SK-N-MC (cell line): Measurements from ENCODE around the gene GBE1.

Experiments used
- EZH2 ChIP-seq: fragments of 200-600 bp; sonication (generic); IDR thresholded peaks from one replicate; pipeline ENCODE4 v1.6.1; 2017; ENCODE audit warnings: antibody characterized with exemption
- POLR2AphosphoS5 ChIP-seq: IDR thresholded peaks from 2 replicates; pipeline ENCODE4 v1.6.1; 2012; ENCODE audit warnings: mild to moderate bottlenecking, low read depth, low read length, borderline replicate concordance

DNA sequence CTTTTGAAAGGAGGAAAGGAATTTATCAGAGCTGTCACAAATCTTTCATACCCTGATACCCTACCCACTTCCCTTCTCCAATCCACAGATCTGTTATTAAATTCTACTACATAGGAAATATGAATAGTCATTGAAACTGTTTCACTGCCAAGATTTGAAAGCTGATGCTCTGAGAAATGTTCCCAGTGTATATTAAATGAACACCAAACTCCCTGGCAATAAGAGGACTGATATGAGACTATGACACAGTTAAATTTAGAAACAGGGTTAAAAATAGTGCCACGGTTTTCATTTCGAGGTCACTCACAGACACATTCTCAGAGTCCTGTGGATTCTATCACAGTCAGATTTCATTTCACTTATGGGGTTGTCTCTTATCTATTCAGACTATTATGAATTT lies 27.2 kb upstream of the GBE1 start:
- no peak for TF ChIP-seq EZH2
- TF ChIP-seq POLR2AphosphoS5 = no peak
